Tibial artery (tissue), 4 donors: ENCODE results near the gene HPGD.

Source experiments
- DNase-seq, 2 donors: peaks; one replicate each; pipeline ENCODE4 v3.0.0-alpha.2; 2019
- H3K27ac ChIP-seq, 2 donors: fragments of 200-600 bp; sonication (generic) in 1 of 2; 1 replicate in 1 of 2; 2 replicates in 1 of 2; pipeline ENCODE4 v1.5.1; 2018 to 2019; ENCODE audit warnings: mild to moderate bottlenecking in 1 of 2
- H3K27me3 ChIP-seq, 2 donors: fragments of 200-600 bp; sonication (generic) in 1 of 2; one replicate each; pipeline versions ENCODE4 v1.5.1 to v1.6.0; 2016 to 2019
- H3K36me3 ChIP-seq, 3 donors: fragments of 200-600 bp; sonication (generic) in 2 of 3; one replicate each; pipeline ENCODE4 v1.5.1; 2016 to 2019; ENCODE audit warnings: mild to moderate bottlenecking in 2 of 3
- H3K4me1 ChIP-seq, 4 donors: fragments of 200-600 bp; sonication (generic) in 2 of 4; 1 replicate in 3 of 4; 2 replicates in 1 of 4; pipeline ENCODE4 v1.5.1; 2016 to 2019
- H3K4me3 ChIP-seq, 2 donors: fragments of 200-600 bp; sonication (generic) in 1 of 2; 1 replicate in 1 of 2; 2 replicates in 1 of 2; pipeline ENCODE4 v1.5.1; 2018 to 2019; ENCODE audit warnings: mild to moderate bottlenecking in 2 of 2
- H3K9me3 ChIP-seq, 3 donors: fragments of 200-600 bp; sonication (generic) in 1 of 3; one replicate each; pipeline ENCODE4 v1.5.1; 2016 to 2019
- CTCF ChIP-seq, 2 experiments: fragments of 200-600 bp in 1 of 2; fragments of 450-650 bp in 1 of 2; IDR thresholded peaks; one replicate each; pipeline ENCODE4 v1.5.1; 2017 to 2019; ENCODE audit warnings: antibody characterized with exemption in 2 of 2, mild to moderate bottlenecking in 1 of 2, moderate library complexity in 1 of 2
- intact Hi-C: fragments of 100-400 bp; cut with DNase I; formaldehyde crosslinking; loops from one replicate; pipeline ENCODE4 v1.15.0; 2023; ENCODE audit warnings: low total_unique reads

The HPGD gene

GRCh38 chr4:174528226-174528625 is 5.9 kb upstream of the HPGD start:
- TF ChIP-seq CTCF (IDR thresholded peaks at IDR 0.05), result no peak
- no peak for DNase-seq
- Histone ChIP-seq H3K9me3 (no peaks in the 10 kb centered on the region), H3K27me3 (no peaks in the 10 kb centered on the region), H3K36me3 (no peaks in the 10 kb centered on the region), H3K27ac (no peak overlapping the region), H3K4me1 (peaks cover 0 to 4% (median 2%) of the 10 kb centered on the region in 4 donors), H3K4me3 (no peak overlapping the region)
- intact Hi-C loops, result no loop called here

- no peak for TF ChIP-seq CTCF (IDR thresholded peaks at IDR 0.05)
- peaks cover 0 to 15% (median 7%) of the 10 kb centered on the region in 4 donors for H3K4me1 ChIP-seq
- no peak for DNase-seq
- H3K36me3 ChIP-seq, result no peaks in the 10 kb centered on the region
- intact Hi-C loops, result no loop called here
- H3K4me3 ChIP-seq, result no peak overlapping the region
- H3K27ac ChIP-seq, result no peak overlapping the region
- H3K27me3 ChIP-seq, result no peaks in the 10 kb centered on the region
- H3K9me3 ChIP-seq, result no peaks in the 10 kb centered on the region
Measured at GRCh38 chr4:174526731-174527130, 4.4 kb upstream of the HPGD start.

GRCh38 chr4:174524242-174524641 is 2.0 kb upstream of the HPGD start:
- H3K4me1 ChIP-seq, result peaks cover 0 to 19% (median 10%) of the 10 kb centered on the region in 4 donors
- intact Hi-C loops, result no loop called here
- H3K27ac ChIP-seq, result no peak overlapping the region
- H3K4me3 ChIP-seq, result no peak overlapping the region
- DNase-seq, result no peak
- no peak for TF ChIP-seq CTCF (IDR thresholded peaks at IDR 0.05)
- no peaks in the 10 kb centered on the region for H3K9me3 ChIP-seq
- H3K36me3 ChIP-seq, result no peaks in the 10 kb centered on the region
- H3K27me3 ChIP-seq, result no peaks in the 10 kb centered on the region

- peak in 1 of 2 donors; percentile 28 for DNase-seq
- H3K4me1 ChIP-seq, result peaks cover 0 to 19% (median 11%) of the 10 kb centered on the region in 4 donors
- H3K36me3 ChIP-seq, result no peaks in the 10 kb centered on the region
- no peak for TF ChIP-seq CTCF (IDR thresholded peaks at IDR 0.05)
- peak overlapping the region; percentile 24 to 25 for H3K27ac ChIP-seq
- peak overlapping the region; percentile 57 to 69 for H3K4me3 ChIP-seq
- intact Hi-C loops, result no loop called here
- H3K9me3 ChIP-seq, result no peaks in the 10 kb centered on the region
- H3K27me3 ChIP-seq, result no peaks in the 10 kb centered on the region
Measured at GRCh38 chr4:174523025-174523693, 871 bp upstream of the HPGD start.

GRCh38 chr4:174521800-174522182 is 497 bp downstream of the HPGD start:
- H3K36me3 ChIP-seq, result no peaks in the 10 kb centered on the region

More at GRCh38 chr4:174521800-174522182, 497 bp downstream of the HPGD start:
- H3K9me3 ChIP-seq, result no peaks in the 10 kb centered on the region
- peak overlapping the region; percentile 24 to 25 for H3K27ac ChIP-seq
- DNase-seq, result no peak
- no peaks in the 10 kb centered on the region for H3K27me3 ChIP-seq
- H3K4me3 ChIP-seq, result peak overlapping the region; percentile 57 to 69
- H3K4me1 ChIP-seq, result peaks cover 0 to 31% (median 12%) of the 10 kb centered on the region in 4 donors
- no peak for TF ChIP-seq CTCF (IDR thresholded peaks at IDR 0.05)
- intact Hi-C loops, result no loop called here
